Measurements from ENCODE around the gene WDHD1. TPM values are rescaled to one million over a fixed set of nuclear protein-coding genes. Genes with fewer than 3 reads are reported as not detected.

WDHD1 gene
- total and polyA plus RNA-seq, 2 of the 8 experiments (the other 6 are each of a cell fraction or from before 2014, with no cell fraction given): 17.8 to 87.9 TPM

- no peak for FAIRE-seq
- H2BK20ac ChIP-seq (ENCODE audit: low read length): no peak overlapping the region
- ChIA-PET CTCF (ENCODE audit: partially characterized antibody) (no interaction called here), POLR2A (ENCODE audit: partially characterized antibody) (interaction anchor here (0.6 to 2.3 kb wide), 3 partner anchors 12 to 319 kb away, joined by 3 to 11 read pairs (median 3); partner anchors contain the start of gene GCH1)
- no peak overlapping the region for H3K9ac ChIP-seq (replicated peaks in 1 of 4; ENCODE audit: extremely low read depth in 1 of 4, low read depth in 3 of 4, low read length in 3 of 4)
- no peak overlapping the region for H2BK5ac ChIP-seq (ENCODE audit: low read depth, low read length)
- H2BK15ac ChIP-seq (ENCODE audit: low read length): no peak overlapping the region
- H3K4ac ChIP-seq (replicated peaks; ENCODE audit: insufficient read length, low read depth, low read length): no peak overlapping the region
- no peak overlapping the region for H4K5ac ChIP-seq (ENCODE audit: insufficient read length, low read depth, low read length)
- H3K56ac ChIP-seq (replicated peaks; ENCODE audit: insufficient read length, low read depth, low read length): no peak overlapping the region
- H3K23ac ChIP-seq (ENCODE audit: insufficient read length): no peak overlapping the region
- H3K27me3 ChIP-seq (replicated peaks in 1 of 4; ENCODE audit: control insufficient read depth in 3 of 4, extremely low read depth in 1 of 4, insufficient read depth in 3 of 4, low read length in 3 of 4): no peaks in the 10 kb centered on the region
- no peak overlapping the region for H2AFZ ChIP-seq (ENCODE audit: low read length)
- H3K23me2 ChIP-seq (ENCODE audit: low read depth, low read length): no peaks in the 10 kb centered on the region; the same call in 1 of the 2 replicates
- H2BK120ac ChIP-seq (replicated peaks; ENCODE audit: low read depth, low read length): no peak overlapping the region
- TF ChIP-seq NANOG (IDR thresholded peaks at IDR 0.05; ENCODE audit: insufficient read depth, low read depth, low read length, poor library complexity, severe bottlenecking) (no peak), POLR2AphosphoS5 (IDR thresholded peaks at IDR 0.05; ENCODE audit: low read depth, low read length) (no peak)
- no peaks in the 10 kb centered on the region for H3K79me2 ChIP-seq (ENCODE audit: control insufficient read depth in 1 of 2, insufficient read depth in 2 of 2, low read length in 2 of 2)
- H3K9me3 ChIP-seq (ENCODE audit: insufficient read depth in 2 of 2, low read depth in 1 of 2, low read length in 1 of 2): no peaks in the 10 kb centered on the region
- no peak overlapping the region for H2BK12ac ChIP-seq (ENCODE audit: low read depth, low read length)
- H3K27ac ChIP-seq (ENCODE audit: low read depth, low read length): no peak overlapping the region
- no peak overlapping the region for H3K18ac ChIP-seq (ENCODE audit: extremely low read depth, low read length)
- DNase-seq (ENCODE audit: low read depth in 1 of 2, low spot score in 2 of 2): no peak
- H3K4me2 ChIP-seq (ENCODE audit: insufficient read depth in 1 of 2, low read depth in 2 of 2, low read length in 2 of 2): no peak overlapping the region
- H3K4me1 ChIP-seq (replicated peaks in 1 of 4; ENCODE audit: control insufficient read depth in 3 of 4, insufficient read depth in 4 of 4, low read length in 3 of 4): no peaks in the 10 kb centered on the region
- H4K8ac ChIP-seq (ENCODE audit: extremely low read depth, insufficient read depth, low read length): no peak overlapping the region
- H4K91ac ChIP-seq (replicated peaks; ENCODE audit: insufficient read length, low read length): no peak overlapping the region
- no peaks in the 10 kb centered on the region for H3K79me1 ChIP-seq (ENCODE audit: low read depth, low read length)
- no peak overlapping the region for H2AK5ac ChIP-seq (ENCODE audit: low read depth, low read length)
- no peaks in the 10 kb centered on the region for H3K36me3 ChIP-seq (ENCODE audit: control insufficient read depth in 2 of 4, insufficient read depth in 4 of 4, low read length in 3 of 4)
- H4K20me1 ChIP-seq (replicated peaks in 1 of 2; ENCODE audit: control insufficient read depth in 1 of 2, insufficient read depth in 2 of 2, low read length in 2 of 2): no peaks in the 10 kb centered on the region
- no peak overlapping the region for H3K14ac ChIP-seq (ENCODE audit: insufficient read length)
- H3K4me3 ChIP-seq (ENCODE audit: extremely low read depth in 1 of 4, insufficient read depth in 2 of 4, low read depth in 3 of 4, low read length in 4 of 4): no peak overlapping the region
Measured at GRCh38 chr14:54919330-54919729, 107.6 kb downstream of the WDHD1 start.

All from H1 (cell line).